GM12864 (cell line): Measurements from ENCODE around the gene IGSF10.

Experiments
- DNase-seq: peaks from one replicate; pipeline ENCODE4 v3.0.0-alpha.2; 2011; ENCODE audit warnings: low read depth
- H3K4me3 ChIP-seq: 2 replicates; pipeline ENCODE4 v1.5.1; 2011; ENCODE audit warnings: mild to moderate bottlenecking, low read depth, low read length, control low read depth
- TF ChIP-seq, protein P1 (sequence below): IDR thresholded peaks from 2 replicates; pipeline ENCODE4 v1.5.1; 2011; ENCODE audit warnings: low read depth, mild to moderate bottlenecking, moderate library complexity, low read length, control low read depth, inconsistent platforms; ENCODE audit errors: missing control alignments

IGSF10 gene

DNA sequence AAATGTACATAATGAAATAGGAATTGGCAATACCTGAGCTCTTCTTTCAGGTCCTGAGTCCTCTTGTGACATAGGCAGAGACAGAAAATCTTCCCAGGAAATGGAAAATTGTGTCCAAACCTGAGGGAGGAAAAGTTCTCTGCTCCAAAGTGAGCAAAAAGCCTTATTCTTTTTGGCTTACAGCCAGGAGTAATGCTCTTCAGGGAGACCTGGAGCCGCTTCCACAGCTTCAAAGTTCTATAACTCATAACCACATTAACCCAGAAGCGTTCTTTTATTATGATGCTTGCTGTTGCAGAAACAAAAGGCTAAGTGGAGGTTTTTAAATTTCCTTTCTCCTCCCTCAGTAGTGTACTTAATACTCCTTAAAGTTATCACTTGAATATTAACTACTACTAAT is 633 bp downstream of the IGSF10 start:
- no peak overlapping the region for H3K4me3 ChIP-seq
- no peak for DNase-seq
- TF ChIP-seq, protein P1, sequence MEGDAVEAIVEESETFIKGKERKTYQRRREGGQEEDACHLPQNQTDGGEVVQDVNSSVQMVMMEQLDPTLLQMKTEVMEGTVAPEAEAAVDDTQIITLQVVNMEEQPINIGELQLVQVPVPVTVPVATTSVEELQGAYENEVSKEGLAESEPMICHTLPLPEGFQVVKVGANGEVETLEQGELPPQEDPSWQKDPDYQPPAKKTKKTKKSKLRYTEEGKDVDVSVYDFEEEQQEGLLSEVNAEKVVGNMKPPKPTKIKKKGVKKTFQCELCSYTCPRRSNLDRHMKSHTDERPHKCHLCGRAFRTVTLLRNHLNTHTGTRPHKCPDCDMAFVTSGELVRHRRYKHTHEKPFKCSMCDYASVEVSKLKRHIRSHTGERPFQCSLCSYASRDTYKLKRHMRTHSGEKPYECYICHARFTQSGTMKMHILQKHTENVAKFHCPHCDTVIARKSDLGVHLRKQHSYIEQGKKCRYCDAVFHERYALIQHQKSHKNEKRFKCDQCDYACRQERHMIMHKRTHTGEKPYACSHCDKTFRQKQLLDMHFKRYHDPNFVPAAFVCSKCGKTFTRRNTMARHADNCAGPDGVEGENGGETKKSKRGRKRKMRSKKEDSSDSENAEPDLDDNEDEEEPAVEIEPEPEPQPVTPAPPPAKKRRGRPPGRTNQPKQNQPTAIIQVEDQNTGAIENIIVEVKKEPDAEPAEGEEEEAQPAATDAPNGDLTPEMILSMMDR: no peak

DNA sequence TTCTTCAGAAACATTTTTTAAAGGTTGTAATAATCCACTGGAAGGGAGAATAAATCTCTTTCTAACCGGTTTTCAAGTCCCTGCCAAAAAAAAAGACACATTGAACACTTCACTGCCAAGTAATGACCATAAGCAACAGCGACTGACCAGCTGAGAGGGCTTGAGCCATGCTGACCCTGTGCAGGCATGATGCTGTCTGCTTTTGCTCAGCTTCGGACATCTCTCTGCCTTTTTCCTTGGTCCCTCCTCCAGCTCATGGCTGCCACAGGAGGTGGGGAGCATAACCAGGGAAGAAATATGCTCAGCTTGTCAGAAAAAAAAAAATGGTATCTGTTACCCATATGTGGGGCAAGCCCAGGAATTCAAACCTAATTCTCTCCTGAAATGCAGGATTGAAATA is 1.5 kb downstream of the IGSF10 start:
- no peak overlapping the region for H3K4me3 ChIP-seq
- TF ChIP-seq, protein P1: no peak
- no peak for DNase-seq

DNA sequence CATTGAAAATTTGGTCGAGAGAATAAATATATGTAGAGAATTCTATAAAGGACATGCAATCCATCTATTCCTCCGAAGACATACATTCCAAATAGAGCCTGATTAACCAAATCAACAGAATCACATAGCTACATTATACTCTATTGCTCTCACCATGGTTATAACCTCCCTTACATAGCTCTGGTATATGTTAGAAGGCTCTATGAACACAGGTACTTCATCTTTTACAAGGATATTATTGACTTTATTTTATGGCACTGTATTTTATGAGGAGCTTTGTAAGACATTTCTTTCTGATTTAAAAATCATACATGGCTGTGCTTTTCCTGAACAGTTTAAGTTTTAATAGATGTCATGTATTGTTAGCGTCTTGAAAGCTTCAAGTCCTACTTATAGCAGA is 4.8 kb downstream of the IGSF10 start:
- TF ChIP-seq, protein P1: no peak

DNA sequence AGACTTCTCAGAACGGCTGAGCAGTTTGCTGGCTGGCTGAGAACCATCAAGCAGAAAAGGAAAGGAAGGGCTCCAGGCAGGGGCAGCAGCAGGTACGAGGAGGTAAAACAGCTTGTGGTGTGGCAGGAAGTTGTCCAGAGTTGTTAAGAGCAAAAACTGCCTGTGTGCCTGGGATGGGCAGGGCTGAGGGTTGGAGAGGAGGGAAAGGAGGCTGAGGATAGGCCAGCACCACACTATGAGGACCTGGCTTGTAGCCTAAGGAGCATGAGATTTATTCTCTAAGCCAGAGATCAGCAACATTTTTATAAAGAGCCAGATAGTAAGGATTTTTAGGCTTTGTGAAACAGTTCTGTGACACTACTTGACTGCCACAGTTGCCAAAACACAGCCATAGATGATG is 8.0 kb downstream of the IGSF10 start:
- TF ChIP-seq, protein P1: no peak
- no peak overlapping the region for H3K4me3 ChIP-seq
- DNase-seq: no peak

More for the DNA sequence above, 4.8 kb downstream of the IGSF10 start:
- no peak for DNase-seq
- H3K4me3 ChIP-seq: no peak overlapping the region

DNA sequence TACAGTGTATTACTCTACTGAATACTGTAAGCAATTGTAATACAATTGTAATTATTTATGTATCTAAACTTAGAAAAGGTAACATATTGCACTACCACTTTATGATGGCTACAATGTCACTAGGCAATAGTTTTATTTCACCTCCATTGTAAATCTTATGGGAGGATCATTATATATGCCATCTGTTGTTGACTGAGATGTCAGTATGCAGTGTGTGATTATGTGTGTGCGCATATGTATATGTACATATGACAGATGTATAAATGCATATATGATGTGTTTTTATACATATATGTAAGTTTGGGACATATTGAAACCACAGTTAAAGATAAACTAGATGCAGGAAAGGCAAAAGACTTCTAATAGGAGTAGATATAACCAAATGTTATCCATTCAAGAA is 8.5 kb downstream of the IGSF10 start:
- no peak overlapping the region for H3K4me3 ChIP-seq
- DNase-seq: no peak
- TF ChIP-seq, protein P1: no peak

DNA sequence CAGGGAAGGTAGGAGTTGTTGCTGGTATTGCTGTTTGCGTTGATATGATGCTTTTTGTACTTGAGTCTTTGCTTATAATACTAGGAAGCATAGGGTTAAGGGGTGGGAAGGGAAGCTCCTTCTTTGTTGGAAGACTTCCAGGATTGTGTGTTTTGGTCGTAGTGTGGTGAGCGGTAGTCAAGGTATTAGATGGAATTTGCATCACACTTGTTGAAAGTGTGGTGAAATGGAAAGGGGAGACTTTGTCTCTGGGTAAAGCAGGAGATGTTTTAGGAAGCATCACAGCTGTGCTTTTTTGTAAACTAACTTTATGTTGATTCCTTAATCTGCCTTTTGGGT is 14.9 kb downstream of the IGSF10 start:
- TF ChIP-seq, protein P1: no peak
- H3K4me3 ChIP-seq: no peak overlapping the region
- DNase-seq: no peak

DNA sequence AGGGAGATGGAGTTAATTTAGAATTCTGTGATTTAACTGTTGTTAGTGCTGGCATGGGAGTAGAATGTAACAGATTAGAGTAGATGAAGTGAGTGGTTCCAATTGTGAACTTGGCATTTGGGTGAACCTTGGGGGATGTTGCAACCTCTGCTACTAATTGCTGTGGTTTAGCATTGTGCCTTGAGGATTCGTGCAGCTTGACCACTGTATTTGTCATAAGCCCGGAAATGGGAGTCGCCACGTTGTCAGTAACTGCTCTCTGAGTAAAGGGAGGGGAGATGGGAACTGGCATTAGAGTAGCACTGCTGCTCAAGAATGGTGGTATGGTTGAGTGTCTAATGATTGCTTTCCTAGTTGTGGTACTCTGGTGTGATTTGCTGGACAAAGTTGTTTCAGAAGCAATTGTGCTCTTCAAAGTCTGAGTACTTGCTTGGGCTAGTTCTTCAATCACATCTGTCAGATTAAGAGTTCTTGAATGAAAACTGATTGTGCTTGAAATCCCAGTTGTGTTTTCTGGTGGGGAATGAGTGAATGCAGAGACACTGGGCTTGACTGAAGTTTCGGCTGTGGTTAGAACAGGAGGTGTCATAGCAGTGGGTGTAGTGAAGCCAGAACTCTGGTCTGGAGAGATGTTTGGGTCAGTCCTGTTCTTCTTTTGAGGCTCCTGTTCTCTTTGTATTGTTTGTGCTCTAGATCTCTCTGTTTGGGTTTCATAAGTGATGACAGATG is 15.4 kb downstream of the IGSF10 start:
- TF ChIP-seq, protein P1: no peak
- DNase-seq: no peak
- H3K4me3 ChIP-seq: no peak overlapping the region
